Spleen (tissue), 11 donors: Measurements from ENCODE around the gene PPL. TPM values are rescaled to one million over a fixed set of nuclear protein-coding genes. Genes with fewer than 3 reads are reported as not detected.
"Not testable (repeated sequence)": the region's sequence is repeated elsewhere in the genome, so short reads cannot be mapped to it uniquely, and the experiment has no call there.

Source experiments
- DNase-seq: peaks from one replicate; pipeline ENCODE4 v3.0.0-alpha.2; 2020
- H3K27ac ChIP-seq, 8 donors: fragments of 200-600 bp; sonication (generic) in 7 of 8; 1 replicate in 4 of 8; 2 replicates in 4 of 8; pipeline versions ENCODE4 v1.5.0 to v1.8.0; 2016 to 2021; ENCODE audit warnings: inconsistent platforms in 4 of 8, mild to moderate bottlenecking in 4 of 8, moderate library complexity in 1 of 8
- H3K27me3 ChIP-seq, 7 donors: fragments of 200-600 bp; sonication (generic) in 6 of 7; replicated peaks in 1 of 7; 1 replicate in 4 of 7; 2 replicates in 3 of 7; pipeline versions ENCODE4 v1.5.0 to v1.8.0; 2016 to 2021; ENCODE audit warnings: inconsistent platforms in 3 of 7, mild to moderate bottlenecking in 1 of 7
- H3K36me3 ChIP-seq, 6 donors: fragments of 200-600 bp; sonication (generic) in 5 of 6; 1 replicate in 4 of 6; 2 replicates in 2 of 6; pipeline versions ENCODE4 v1.5.0 to v1.8.0; 2016 to 2021; ENCODE audit warnings: inconsistent platforms in 2 of 6
- H3K4me1 ChIP-seq, 6 donors: fragments of 200-600 bp; sonication (generic) in 5 of 6; 1 replicate in 3 of 6; 2 replicates in 3 of 6; pipeline versions ENCODE4 v1.5.0 to v1.8.0; 2016 to 2021; ENCODE audit warnings: inconsistent platforms in 3 of 6
- H3K4me3 ChIP-seq, 8 donors: fragments of 200-600 bp; sonication (generic) in 7 of 8; 1 replicate in 4 of 8; 2 replicates in 4 of 8; pipeline versions ENCODE4 v1.5.0 to v1.8.0; 2016 to 2021; ENCODE audit warnings: inconsistent platforms in 4 of 8, mild to moderate bottlenecking in 4 of 8, moderate library complexity in 2 of 8
- H3K9me3 ChIP-seq, 8 donors: fragments of 200-600 bp; sonication (generic) in 7 of 8; 1 replicate in 4 of 8; 2 replicates in 4 of 8; pipeline versions ENCODE4 v1.5.0 to v1.8.0; 2016 to 2021; ENCODE audit warnings: inconsistent platforms in 4 of 8
- CTCF ChIP-seq, 11 experiments: fragments of 200-600 bp in 7 of 11; fragments of 450-650 bp in 4 of 11; sonication (generic) in 4 of 11; IDR thresholded peaks in 8 of 11; conservative IDR thresholded peaks in 3 of 11; 1 replicate in 7 of 11; 2 replicates in 4 of 11; pipeline versions ENCODE4 v1.4.0 to v1.8.0; 2016 to 2021; ENCODE audit warnings: antibody characterized with exemption in 11 of 11, inconsistent platforms in 4 of 11, mild to moderate bottlenecking in 1 of 11
- POLR2A ChIP-seq, 3 donors: fragments of 450-650 bp; IDR thresholded peaks; one replicate each; pipeline ENCODE4 v1.5.1; 2017; ENCODE audit warnings: antibody characterized with exemption in 3 of 3, mild to moderate bottlenecking in 1 of 3
- POLR2AphosphoS5 ChIP-seq, 3 donors: sonication (generic); formaldehyde crosslinking; IDR thresholded peaks; one replicate each; pipeline ENCODE4 v1.5.1; 2017; ENCODE audit warnings: antibody characterized with exemption in 3 of 3
- WGBS, 5 donors: extraction: QIAGEN DNeasy Blood & Tissue Kit in 3 of 5; methylation state at CpG; one replicate each; pipeline versions ENCODE4 v1.1.5 to v1.1.7; 2013 to 2018; 5-methylcytosine and 5-hydroxymethylcytosine counted together
- intact Hi-C: fragments of 100-400 bp; cut with DNase I; formaldehyde crosslinking; loops from one replicate; pipeline ENCODE4 v1.15.0; 2023; ENCODE audit warnings: low total_unique reads
- polyA plus RNA-seq, 3 donors: library from polyadenylated mRNA; stranded (reverse); fragments of 200-250 nt; gene quantifications; one replicate each; pipeline ENCODE4 v1.2.1, GENCODE V29; 2013
- total RNA-seq, 7 donors: library from RNA; depleted of rRNA in 3 of 7; stranded (reverse); fragments of >200 nt in 3 of 7; fragmentation: NEBNext Ultra II Directional in 4 of 7; extraction: Animal tissue kit (Norgen Biotek cat#: 25700) in 4 of 7; gene quantifications; one replicate each; pipeline versions ENCODE4 v1.1.0 to v1.2.1, GENCODE V29; 2016 to 2021
- donor health status: healthy with polysubstance abuse.
- donor health status: DM: no; HTN: no; CAD: no; lungs with moderate emphysema.
- donor health status: DM: no; HTN: no; CAD: no.
- donor health status: Bipolar disorder and iron deficiency.
- donor health status: healthy.
- donor health status: DM: no; HTN: no; CAD: no.
- donor health status: DM: yes; HTN: yes; CAD: no.

The PPL gene
- total and polyA plus RNA-seq, 10 donors = 0.11 to 0.77 (median 0.20) TPM; not detected in 3

GRCh38 chr16:4968879-4969483, 32.0 kb upstream of the PPL start:
- Histone ChIP-seq H3K4me1 (no peaks in the 10 kb centered on the region), H3K27me3 (peaks cover 0 to 40% (median 6%) of the 10 kb centered on the region in 7 donors), H3K4me3 (no peak overlapping the region), H3K27ac (no peak overlapping the region), H3K9me3 (no peaks in the 10 kb centered on the region), H3K36me3 (no peaks in the 10 kb centered on the region)
- TF ChIP-seq POLR2A (IDR thresholded peaks at IDR 0.05) = no peak
- no peak for TF ChIP-seq POLR2AphosphoS5 (IDR thresholded peaks at IDR 0.05)
- no peak for TF ChIP-seq CTCF (IDR thresholded peaks at IDR 0.05 in 8 of 11, conservative IDR thresholded peaks at IDR 0.05 in 3 of 11)
- no peak for DNase-seq
- intact Hi-C loops = no loop called here
- 76 to 83% (median 80%) methylated on average over 13 of the region's 13 CpGs for WGBS, 5 donors

GRCh38 chr16:4968278-4968677, 31.3 kb upstream of the PPL start:
- intact Hi-C loops, H3K27ac ChIP-seq, H3K4me1 ChIP-seq, H3K36me3 ChIP-seq, H3K4me3 ChIP-seq, H3K9me3 ChIP-seq, DNase-seq: not testable (repeated sequence)
- peaks cover 0 to 40% (median 6%) of the 10 kb centered on the region in 7 donors for H3K27me3 ChIP-seq
- WGBS, 5 donors = 78 to 95% (median 92%) methylated on average over 12 of the region's 12 CpGs

- intact Hi-C loops = no loop called here
- Histone ChIP-seq H3K27me3 (peaks cover 0 to 40% (median 6%) of the 10 kb centered on the region in 7 donors), H3K36me3 (no peaks in the 10 kb centered on the region), H3K4me1 (no peaks in the 10 kb centered on the region), H3K27ac (no peak overlapping the region), H3K4me3 (no peak overlapping the region), H3K9me3 (no peaks in the 10 kb centered on the region)
- 75 to 87% (median 81%) methylated on average over 10 of the region's 10 CpGs for WGBS, 5 donors
- no peak for TF ChIP-seq POLR2AphosphoS5 (IDR thresholded peaks at IDR 0.05)
- TF ChIP-seq CTCF (IDR thresholded peaks at IDR 0.05 in 8 of 11, conservative IDR thresholded peaks at IDR 0.05 in 3 of 11) = no peak
- TF ChIP-seq POLR2A (IDR thresholded peaks at IDR 0.05) = no peak
- DNase-seq = no peak
Measured at GRCh38 chr16:4966736-4967453, 29.9 kb upstream of the PPL start.

- H3K36me3 ChIP-seq, intact Hi-C loops, H3K27ac ChIP-seq, DNase-seq, H3K4me3 ChIP-seq, H3K4me1 ChIP-seq, H3K9me3 ChIP-seq: not testable (repeated sequence)
- WGBS, 5 donors = 68 to 90% (median 79%) methylated on average over 7 of the region's 7 CpGs
- peaks cover 0 to 41% (median 12%) of the 10 kb centered on the region in 7 donors for H3K27me3 ChIP-seq
Measured at GRCh38 chr16:4963527-4963926, 26.6 kb upstream of the PPL start.

- no peaks in the 10 kb centered on the region for H3K36me3 ChIP-seq
- 51 to 67% (median 57%) methylated on average over 7 of the region's 7 CpGs for WGBS, 5 donors
- DNase-seq = no peak
- intact Hi-C loops = no loop called here
- TF ChIP-seq CTCF (IDR thresholded peaks at IDR 0.05 in 8 of 11, conservative IDR thresholded peaks at IDR 0.05 in 3 of 11) = no peak
- no peak for TF ChIP-seq POLR2A (IDR thresholded peaks at IDR 0.05)
- no peak for TF ChIP-seq POLR2AphosphoS5 (IDR thresholded peaks at IDR 0.05)
- H3K9me3 ChIP-seq = no peaks in the 10 kb centered on the region
- no peak overlapping the region for H3K4me3 ChIP-seq
- peaks cover 0 to 43% (median 16%) of the 10 kb centered on the region in 7 donors for H3K27me3 ChIP-seq
- H3K4me1 ChIP-seq = peaks cover 5 to 14% (median 11%) of the 10 kb centered on the region in 6 donors
- H3K27ac ChIP-seq = no peak overlapping the region
Measured at GRCh38 chr16:4962716-4963115, 25.8 kb upstream of the PPL start.
